ENCODE results near the gene SPINK6.

DNA sequence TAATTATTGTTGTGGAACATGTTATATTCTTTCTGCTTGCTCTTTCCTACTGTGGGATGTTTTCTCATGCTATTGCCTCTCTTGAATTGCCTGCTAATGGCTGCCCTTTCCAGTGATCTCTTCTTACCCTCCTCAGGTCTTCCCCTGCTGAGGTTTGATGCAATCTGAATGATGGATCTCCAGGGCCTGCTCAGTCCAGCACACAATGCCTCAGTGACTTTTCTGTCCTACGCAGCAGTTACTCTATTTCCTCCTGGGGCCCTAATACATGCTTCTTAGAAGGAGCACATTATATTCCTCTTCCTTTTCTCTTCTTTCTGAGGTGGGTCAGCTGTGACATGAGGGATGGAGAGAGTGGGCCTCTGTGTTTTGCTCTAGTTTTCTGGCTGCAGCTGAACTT, 34.6 kb upstream of the SPINK6 start, which contains the start of gene SPINK14:
- TF ChIP-seq, protein P1, sequence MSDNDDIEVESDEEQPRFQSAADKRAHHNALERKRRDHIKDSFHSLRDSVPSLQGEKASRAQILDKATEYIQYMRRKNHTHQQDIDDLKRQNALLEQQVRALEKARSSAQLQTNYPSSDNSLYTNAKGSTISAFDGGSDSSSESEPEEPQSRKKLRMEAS (IDR thresholded peaks at IDR 0.05), result no peak
- TF ChIP-seq NFIC (IDR thresholded peaks at IDR 0.05), result no peak
- TF ChIP-seq, protein P2, sequence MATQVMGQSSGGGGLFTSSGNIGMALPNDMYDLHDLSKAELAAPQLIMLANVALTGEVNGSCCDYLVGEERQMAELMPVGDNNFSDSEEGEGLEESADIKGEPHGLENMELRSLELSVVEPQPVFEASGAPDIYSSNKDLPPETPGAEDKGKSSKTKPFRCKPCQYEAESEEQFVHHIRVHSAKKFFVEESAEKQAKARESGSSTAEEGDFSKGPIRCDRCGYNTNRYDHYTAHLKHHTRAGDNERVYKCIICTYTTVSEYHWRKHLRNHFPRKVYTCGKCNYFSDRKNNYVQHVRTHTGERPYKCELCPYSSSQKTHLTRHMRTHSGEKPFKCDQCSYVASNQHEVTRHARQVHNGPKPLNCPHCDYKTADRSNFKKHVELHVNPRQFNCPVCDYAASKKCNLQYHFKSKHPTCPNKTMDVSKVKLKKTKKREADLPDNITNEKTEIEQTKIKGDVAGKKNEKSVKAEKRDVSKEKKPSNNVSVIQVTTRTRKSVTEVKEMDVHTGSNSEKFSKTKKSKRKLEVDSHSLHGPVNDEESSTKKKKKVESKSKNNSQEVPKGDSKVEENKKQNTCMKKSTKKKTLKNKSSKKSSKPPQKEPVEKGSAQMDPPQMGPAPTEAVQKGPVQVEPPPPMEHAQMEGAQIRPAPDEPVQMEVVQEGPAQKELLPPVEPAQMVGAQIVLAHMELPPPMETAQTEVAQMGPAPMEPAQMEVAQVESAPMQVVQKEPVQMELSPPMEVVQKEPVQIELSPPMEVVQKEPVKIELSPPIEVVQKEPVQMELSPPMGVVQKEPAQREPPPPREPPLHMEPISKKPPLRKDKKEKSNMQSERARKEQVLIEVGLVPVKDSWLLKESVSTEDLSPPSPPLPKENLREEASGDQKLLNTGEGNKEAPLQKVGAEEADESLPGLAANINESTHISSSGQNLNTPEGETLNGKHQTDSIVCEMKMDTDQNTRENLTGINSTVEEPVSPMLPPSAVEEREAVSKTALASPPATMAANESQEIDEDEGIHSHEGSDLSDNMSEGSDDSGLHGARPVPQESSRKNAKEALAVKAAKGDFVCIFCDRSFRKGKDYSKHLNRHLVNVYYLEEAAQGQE (IDR thresholded peaks at IDR 0.05; ENCODE audit: low read depth), result no peak

Measured in Ishikawa (cell line).